HepG2 (cell line): ENCODE results near the gene HEATR1. TPM values are rescaled to one million over a fixed set of nuclear protein-coding genes. Genes with fewer than 3 reads are reported as not detected.
A peak's percentile ranks its signal among the peaks of the same experiment; 100 is the strongest.

Source experiments
- ATF5 ChIP-seq: sonication (generic); formaldehyde crosslinking; IDR thresholded peaks from 2 replicates; pipeline ENCODE4 v1.4.0; 2020; ENCODE audit warnings: mild to moderate bottlenecking, low read depth, missing genetic modification reagents
- BCL6 ChIP-seq: IDR thresholded peaks from 2 replicates; pipeline ENCODE4 v1.6.1; 2016; ENCODE audit warnings: missing genetic modification reagents, missing compliant biosample characterization
- CSRNP1 ChIP-seq: sonication (generic); formaldehyde crosslinking; IDR thresholded peaks from 2 replicates; pipeline ENCODE4 v1.8.1; 2023; ENCODE audit warnings: mild to moderate bottlenecking, missing genetic modification reagents
- FOXA3 ChIP-seq: IDR thresholded peaks from 2 replicates; pipeline ENCODE4 v1.6.1; 2016; ENCODE audit warnings: missing genetic modification reagents, missing compliant biosample characterization
- FOXO1 ChIP-seq: sonication (generic); formaldehyde crosslinking; IDR thresholded peaks from 2 replicates; pipeline ENCODE4 v1.4.0; 2020; ENCODE audit warnings: missing genetic modification reagents
- HOMEZ ChIP-seq: IDR thresholded peaks from 2 replicates; pipeline ENCODE4 v1.6.1; 2016; ENCODE audit warnings: low read depth
- IKZF1 ChIP-seq: fragments of 450-650 bp; IDR thresholded peaks from 2 replicates; pipeline ENCODE4 v1.7.1; 2016
- JDP2 ChIP-seq: sonication (generic); formaldehyde crosslinking; IDR thresholded peaks from 2 replicates; pipeline ENCODE4 v1.8.1; 2022; ENCODE audit warnings: missing genetic modification reagents, borderline replicate concordance
- MEF2D ChIP-seq: sonication (generic); formaldehyde crosslinking; IDR thresholded peaks from 2 replicates; pipeline ENCODE4 v1.5.1; 2020; ENCODE audit warnings: mild to moderate bottlenecking, missing genetic modification reagents
- ZFAT ChIP-seq: sonication (generic); formaldehyde crosslinking; conservative IDR thresholded peaks from 2 replicates; pipeline ENCODE4 v1.8.1; 2023; ENCODE audit warnings: missing genetic modification reagents, inconsistent platforms
- ZNF180 ChIP-seq: sonication (generic); formaldehyde crosslinking; IDR thresholded peaks from 2 replicates; pipeline ENCODE4 v1.4.0; 2020; ENCODE audit warnings: low read depth, missing genetic modification reagents, borderline replicate concordance
- ZNF20 ChIP-seq: sonication (generic); formaldehyde crosslinking; IDR thresholded peaks from 2 replicates; pipeline ENCODE4 v1.4.0; 2020; ENCODE audit warnings: mild to moderate bottlenecking, moderate library complexity, missing genetic modification reagents
- ZNF329 ChIP-seq: sonication (generic); formaldehyde crosslinking; IDR thresholded peaks from 2 replicates; pipeline ENCODE4 v1.9.0; 2021; ENCODE audit warnings: low read depth, mild to moderate bottlenecking, missing genetic modification reagents
- ZNF407 ChIP-seq: sonication (generic); formaldehyde crosslinking; IDR thresholded peaks from one replicate; pipeline ENCODE4 v1.5.1; 2020; ENCODE audit warnings: mild to moderate bottlenecking, missing genetic modification reagents; ENCODE audit errors: not compliant biosample characterization
- ZUFSP ChIP-seq: sonication (generic); formaldehyde crosslinking; IDR thresholded peaks from 2 replicates; pipeline ENCODE4 v1.9.0; 2021; ENCODE audit warnings: missing genetic modification reagents, mild to moderate bottlenecking, borderline replicate concordance
- polyA plus RNA-seq, 8 experiments: library from polyadenylated mRNA; depleted of rRNA in 3 of 8; stranded (reverse) in 7 of 8; unstranded in 1 of 8; fragments of >200 nt; fragmentation: Illumina TruSeq in 4 of 8; extraction: Trizol in 4 of 8; gene quantifications; 2 replicates each; pipeline versions ENCODE4 v1.2.1 to v1.2.3, GENCODE V29; 2011 to 2016; ENCODE audit warnings: low read depth in 4 of 8, missing spikeins in 1 of 8, mixed read lengths in 1 of 8; ENCODE audit not compliant: insufficient read depth in 1 of 8
- total RNA-seq, 5 experiments: library from RNA; depleted of rRNA; stranded (reverse); fragments of >200 nt; fragmentation: Illumina TruSeq; extraction: Trizol; gene quantifications; 2 replicates each; pipeline ENCODE4 v1.2.3, GENCODE V29; 2016; ENCODE audit warnings: low read depth in 1 of 5

The HEATR1 gene
- total and polyA plus RNA-seq, 2 of the 13 experiments (the other 11 are each of a cell fraction or from before 2014, with no cell fraction given), result 10.2 to 45.8 TPM

GRCh38 chr1:236524142-236524894, 80.0 kb downstream of the HEATR1 start (continued):
- TF ChIP-seq FOXA3 (CRISPR knock-in tag) (peak; percentile 56), MEF2D (CRISPR knock-in tag) (no peak), ATF5 (CRISPR knock-in tag) (no peak), BCL6 (CRISPR knock-in tag) (peak; percentile 35; the same call in 1 of the 2 replicates), FOXO1 (no peak), ZNF407 (CRISPR knock-in tag) (peak; percentile 78), ZFAT (CRISPR knock-in tag) (no peak), JDP2 (CRISPR knock-in tag) (no peak), HOMEZ (CRISPR knock-in tag) (no peak), IKZF1 (no peak), ZNF329 (CRISPR knock-in tag) (no peak), ZNF20 (no peak), ZUFSP (no peak), CSRNP1 (CRISPR knock-in tag) (no peak), ZNF180 (CRISPR knock-in tag) (no peak)
